Dendritic cell treated with granulocyte-macrophage colony-stimulating factor and Interleukin-4, amounts not matched to agents 40 ng/mL and 50 ng/mL, for 4 days (primary cell): ENCODE results near the gene PHOX2A.

ENCODE experiments used
- H3K27ac Mint-ChIP-seq: one replicate; pipeline ENCODE4 v1.8.0; 2022; ENCODE audit warnings: mild to moderate bottlenecking, mixed read lengths
- H3K27me3 Mint-ChIP-seq: one replicate; pipeline ENCODE4 v1.8.0; 2022; ENCODE audit warnings: mild to moderate bottlenecking, mixed read lengths
- H3K36me3 Mint-ChIP-seq: one replicate; pipeline ENCODE4 v1.8.0; 2022; ENCODE audit warnings: low read depth, mixed read lengths
- H3K4me1 Mint-ChIP-seq: one replicate; pipeline ENCODE4 v1.8.0; 2022; ENCODE audit warnings: low read depth, mixed read lengths
- H3K4me3 Mint-ChIP-seq: one replicate; pipeline ENCODE4 v1.8.0; 2022; ENCODE audit warnings: mild to moderate bottlenecking, moderate library complexity, mixed read lengths
- H3K9me3 Mint-ChIP-seq: one replicate; pipeline ENCODE4 v1.8.0; 2022; ENCODE audit warnings: mixed read lengths
- intact Hi-C: fragments of 100-400 bp; cut with micrococcal nuclease; formaldehyde crosslinking; loops from one replicate; pipeline ENCODE4 v1.15.0; 2022

PHOX2A gene

DNA sequence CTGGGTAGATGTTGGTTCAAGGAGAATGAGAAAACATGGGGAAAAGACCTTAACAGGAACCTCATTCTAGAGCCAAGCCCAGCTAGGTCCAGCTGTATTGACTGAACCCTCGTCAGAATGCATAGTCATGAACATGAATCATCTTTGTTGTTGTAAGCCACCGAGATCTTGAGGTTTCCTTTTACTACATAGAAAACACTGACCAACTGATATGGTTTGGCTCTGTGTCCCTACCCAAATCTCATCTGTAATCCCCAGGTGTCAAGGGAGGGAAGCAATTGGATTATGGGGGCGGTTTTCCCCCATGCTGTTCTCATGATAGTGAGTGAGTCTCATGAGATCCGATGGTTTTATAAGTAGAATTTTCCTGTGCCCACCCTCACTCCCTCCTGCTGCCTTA is 19.4 kb upstream of the PHOX2A start:
- peaks cover 16% of the 10 kb centered on the region for H3K4me1 Mint-ChIP-seq
- no peak overlapping the region for H3K4me3 Mint-ChIP-seq

DNA sequence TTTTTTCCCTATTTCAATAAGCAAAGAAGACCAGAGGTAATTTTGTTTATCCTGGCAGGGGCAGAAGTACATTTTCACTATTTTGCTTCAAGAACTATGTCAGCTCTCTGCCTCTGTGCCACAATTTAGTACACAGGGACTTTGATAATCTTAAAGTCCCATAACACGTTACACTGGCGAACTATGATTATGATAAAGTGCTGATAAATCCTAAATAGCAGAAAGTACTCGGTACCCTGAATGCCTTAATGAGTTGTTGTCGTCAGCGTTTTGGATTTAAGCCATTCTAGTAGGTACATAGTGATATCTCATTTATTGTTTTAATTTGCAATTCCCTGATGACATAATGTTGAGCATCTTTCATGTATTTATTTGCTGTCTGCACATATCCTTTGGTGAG is 16.6 kb upstream of the PHOX2A start:
- H3K27ac Mint-ChIP-seq: no peak overlapping the region
- no peak overlapping the region for H3K4me3 Mint-ChIP-seq
- H3K36me3 Mint-ChIP-seq: no peaks in the 10 kb centered on the region
- peaks cover 15% of the 10 kb centered on the region for H3K27me3 Mint-ChIP-seq
- H3K9me3 Mint-ChIP-seq: peaks cover 9% of the 10 kb centered on the region
- peaks cover 16% of the 10 kb centered on the region for H3K4me1 Mint-ChIP-seq
- intact Hi-C loops: no loop called here

More for the DNA sequence above, 19.4 kb upstream of the PHOX2A start:
- no peaks in the 10 kb centered on the region for H3K36me3 Mint-ChIP-seq
- peaks cover 13% of the 10 kb centered on the region for H3K27me3 Mint-ChIP-seq
- H3K27ac Mint-ChIP-seq: no peak overlapping the region
- intact Hi-C loops: no loop called here
- peaks cover 9% of the 10 kb centered on the region for H3K9me3 Mint-ChIP-seq

DNA sequence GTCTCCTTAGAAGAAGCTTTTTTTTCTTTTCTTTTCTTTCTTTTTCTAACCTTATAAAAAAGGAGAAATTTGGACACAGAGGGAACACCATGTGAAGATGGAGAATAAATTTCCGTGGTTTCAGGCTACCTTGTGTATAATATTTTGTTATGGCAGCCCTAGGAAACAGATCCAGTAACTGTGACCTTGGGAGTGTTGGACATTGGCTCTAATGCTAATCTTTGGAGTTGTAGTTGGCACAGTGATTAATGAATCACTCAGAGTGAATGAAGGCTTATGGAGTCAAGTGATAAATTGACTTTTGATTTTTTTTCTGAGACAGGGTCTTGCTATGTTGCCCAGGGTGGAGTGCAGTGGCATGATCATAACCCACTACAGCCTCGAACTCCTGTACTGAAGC is 15.5 kb upstream of the PHOX2A start:
- H3K4me3 Mint-ChIP-seq: no peak overlapping the region
- H3K4me1 Mint-ChIP-seq: peaks cover 16% of the 10 kb centered on the region
- intact Hi-C loops: no loop called here
- peaks cover 20% of the 10 kb centered on the region for H3K27me3 Mint-ChIP-seq
- no peak overlapping the region for H3K27ac Mint-ChIP-seq
- peaks cover 7% of the 10 kb centered on the region for H3K9me3 Mint-ChIP-seq
- no peaks in the 10 kb centered on the region for H3K36me3 Mint-ChIP-seq

DNA sequence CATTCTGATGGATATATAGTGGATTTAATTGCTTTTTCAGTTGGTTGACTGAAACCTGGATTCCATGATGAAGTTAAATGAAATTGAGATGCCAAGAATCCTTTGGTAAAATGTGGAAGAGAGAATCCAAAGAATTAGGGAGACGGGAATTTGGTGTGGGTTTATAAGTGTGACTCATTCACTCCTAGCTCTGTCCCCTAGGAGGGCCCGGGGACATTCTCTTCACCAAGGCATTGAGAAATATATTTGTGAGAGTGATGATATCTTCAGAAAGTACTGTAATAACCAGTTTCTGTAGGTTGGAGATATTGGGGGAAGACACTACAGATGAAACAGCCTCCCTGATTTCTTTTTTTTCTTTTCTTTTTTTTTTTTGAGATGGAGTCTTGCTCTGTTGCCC is 13.6 kb upstream of the PHOX2A start:
- intact Hi-C loops: no loop called here
- Mint-ChIP-seq H3K9me3 (no peaks in the 10 kb centered on the region), H3K27me3 (peaks cover 32% of the 10 kb centered on the region), H3K4me3 (no peak overlapping the region), H3K4me1 (peaks cover 3% of the 10 kb centered on the region), H3K27ac (no peak overlapping the region), H3K36me3 (no peaks in the 10 kb centered on the region)

DNA sequence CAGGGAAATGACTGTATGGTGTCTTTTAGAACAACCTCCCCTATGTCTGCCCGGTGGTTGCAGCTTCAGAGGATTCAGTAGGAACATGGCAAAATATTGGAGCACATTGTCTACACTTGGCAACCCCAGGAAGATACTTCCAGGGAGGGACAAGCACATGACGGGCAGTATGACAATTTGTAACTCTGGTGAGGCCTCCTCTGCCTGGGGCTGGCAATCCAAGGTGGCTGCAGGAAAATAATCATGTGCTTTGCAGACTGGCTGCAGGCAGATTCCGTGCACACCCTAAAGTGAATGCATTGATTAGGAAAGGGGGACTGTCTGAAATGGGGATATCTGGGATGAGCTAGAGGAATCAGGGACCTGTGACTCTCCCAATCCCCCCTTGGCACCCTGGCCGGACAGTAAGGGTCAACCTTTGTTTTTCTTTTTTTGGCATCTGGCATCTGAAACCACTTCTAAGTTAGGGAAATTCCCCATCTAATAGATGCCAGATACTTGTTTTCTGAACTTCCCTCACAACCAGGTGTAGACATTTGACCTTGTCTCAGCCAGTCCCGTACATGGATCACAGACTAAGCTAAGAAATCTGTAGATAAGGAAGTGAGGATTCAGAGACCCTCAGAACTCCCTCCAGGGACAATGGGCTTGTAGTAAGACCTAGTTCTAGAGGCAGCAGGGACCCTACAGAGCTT is 10.5 kb upstream of the PHOX2A start:
- H3K36me3 Mint-ChIP-seq: no peaks in the 10 kb centered on the region
- H3K4me1 Mint-ChIP-seq: no peaks in the 10 kb centered on the region
- H3K4me3 Mint-ChIP-seq: no peak overlapping the region
- H3K27me3 Mint-ChIP-seq: peaks cover 45% of the 10 kb centered on the region
- intact Hi-C loops: no loop called here
- H3K27ac Mint-ChIP-seq: no peak overlapping the region
- no peaks in the 10 kb centered on the region for H3K9me3 Mint-ChIP-seq

DNA sequence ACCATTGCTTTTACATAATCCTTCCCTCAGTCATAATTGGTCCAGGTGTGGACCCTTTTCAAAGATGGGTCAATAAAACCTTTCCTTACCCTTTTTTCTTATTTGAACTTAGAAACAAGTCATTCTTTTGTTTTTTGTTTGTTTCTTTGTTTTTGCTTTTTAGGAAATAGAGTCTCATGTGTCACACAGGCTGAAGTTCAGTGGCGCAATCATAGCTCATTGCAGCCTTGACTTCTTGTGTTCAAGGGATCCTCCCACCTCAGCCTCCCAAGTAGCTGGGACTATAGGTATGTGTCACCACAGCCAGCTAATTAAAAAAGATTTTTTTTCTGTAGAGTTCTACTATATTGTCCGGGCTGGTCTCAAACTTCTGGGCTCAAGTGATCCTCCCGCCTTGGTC is 9.4 kb upstream of the PHOX2A start:
- intact Hi-C loops: no loop called here
- Mint-ChIP-seq H3K4me1 (no peaks in the 10 kb centered on the region), H3K4me3 (no peak overlapping the region), H3K27ac (no peak overlapping the region), H3K9me3 (no peaks in the 10 kb centered on the region), H3K27me3 (peaks cover 50% of the 10 kb centered on the region), H3K36me3 (no peaks in the 10 kb centered on the region)

DNA sequence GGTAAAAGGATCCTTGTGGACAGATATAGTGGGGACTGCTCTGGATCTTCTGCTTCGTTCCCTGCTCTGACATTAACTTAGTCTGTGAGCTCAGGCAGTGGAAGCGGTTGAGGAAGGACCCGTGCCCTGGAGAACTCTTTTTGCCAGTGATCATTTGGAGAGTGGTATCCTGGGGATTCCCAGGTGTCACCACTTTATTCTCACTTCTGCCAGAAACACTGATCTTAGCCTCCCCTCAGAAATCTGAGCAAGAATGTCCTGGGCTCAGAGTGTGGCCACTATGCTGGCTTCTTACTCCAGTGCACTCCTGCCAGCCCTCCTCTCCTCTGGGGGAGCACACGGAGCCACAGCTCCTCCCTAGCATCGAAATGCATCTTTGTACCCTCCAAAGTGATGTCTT is 7.6 kb upstream of the PHOX2A start:
- no peak overlapping the region for H3K4me3 Mint-ChIP-seq
- no peak overlapping the region for H3K27ac Mint-ChIP-seq
- H3K9me3 Mint-ChIP-seq: no peaks in the 10 kb centered on the region
- peaks cover 50% of the 10 kb centered on the region for H3K27me3 Mint-ChIP-seq
- intact Hi-C loops: no loop called here
- no peaks in the 10 kb centered on the region for H3K36me3 Mint-ChIP-seq
- H3K4me1 Mint-ChIP-seq: no peaks in the 10 kb centered on the region

DNA sequence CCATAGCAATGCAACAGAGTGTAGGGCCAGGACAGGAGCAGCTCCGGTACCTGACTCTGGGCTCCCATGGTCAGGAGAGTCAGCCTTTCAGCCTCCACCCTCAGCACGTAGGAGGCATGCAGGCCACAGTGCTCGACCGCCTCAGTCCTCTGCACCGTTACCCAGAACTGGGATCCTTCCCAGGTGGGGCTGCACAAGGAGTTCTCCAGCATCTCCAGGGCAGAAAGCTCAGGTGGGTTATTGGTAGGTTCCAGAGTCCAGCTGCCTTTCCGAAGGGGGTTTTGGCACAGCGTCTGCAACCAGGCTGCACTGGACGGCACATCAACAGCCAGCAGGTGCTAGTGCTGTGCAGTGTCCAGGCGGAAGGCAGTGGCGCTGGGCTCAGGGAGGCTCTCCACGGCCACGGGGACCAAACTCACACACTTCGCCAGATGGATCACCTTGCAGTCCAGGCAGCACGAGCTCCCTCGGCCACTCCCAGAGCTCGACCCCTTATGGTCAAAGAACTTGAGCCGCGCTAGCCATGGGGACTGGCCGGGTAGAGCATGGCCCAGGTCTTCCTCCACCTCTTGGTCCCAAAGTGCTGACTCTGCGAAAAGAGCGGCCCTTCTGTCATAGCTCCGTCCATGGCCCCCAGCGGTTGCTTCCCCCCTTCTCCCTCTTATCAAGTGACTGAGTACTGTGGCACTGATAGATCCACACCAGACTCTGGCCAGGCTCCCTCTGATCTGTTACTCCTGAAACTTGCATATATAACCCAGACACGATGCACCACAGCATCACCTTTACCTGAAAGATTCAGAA is 6.9 kb upstream of the PHOX2A start:
- H3K9me3 Mint-ChIP-seq: no peaks in the 10 kb centered on the region
- H3K36me3 Mint-ChIP-seq: no peaks in the 10 kb centered on the region
- intact Hi-C loops: no loop called here
- no peaks in the 10 kb centered on the region for H3K4me1 Mint-ChIP-seq
- no peak overlapping the region for H3K4me3 Mint-ChIP-seq
- peaks cover 50% of the 10 kb centered on the region for H3K27me3 Mint-ChIP-seq
- no peak overlapping the region for H3K27ac Mint-ChIP-seq

DNA sequence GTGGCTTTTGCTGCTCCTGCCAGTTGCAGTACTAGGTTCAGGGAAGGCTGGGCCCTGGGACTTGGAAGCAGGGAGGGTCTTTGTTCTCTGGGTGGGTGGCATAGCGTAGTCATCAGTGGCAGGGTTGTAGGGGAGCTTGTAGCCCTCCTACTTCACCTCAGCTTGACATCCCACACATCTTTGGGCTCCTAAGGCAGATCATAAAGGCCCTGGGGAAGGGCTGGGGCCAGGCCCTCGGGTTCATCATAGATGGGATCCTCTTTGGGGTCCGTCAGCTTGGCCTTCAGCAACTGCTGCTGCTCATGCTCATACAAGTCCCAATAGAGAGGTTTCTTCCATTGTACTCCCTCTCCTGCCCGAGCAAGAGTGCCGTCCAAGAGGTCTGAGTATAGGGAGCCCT is 6.0 kb upstream of the PHOX2A start:
- Mint-ChIP-seq H3K4me1 (peaks cover 1% of the 10 kb centered on the region), H3K27me3 (peaks cover 46% of the 10 kb centered on the region), H3K27ac (no peak overlapping the region), H3K36me3 (no peaks in the 10 kb centered on the region), H3K9me3 (no peaks in the 10 kb centered on the region), H3K4me3 (no peak overlapping the region)
- intact Hi-C loops: no loop called here

DNA sequence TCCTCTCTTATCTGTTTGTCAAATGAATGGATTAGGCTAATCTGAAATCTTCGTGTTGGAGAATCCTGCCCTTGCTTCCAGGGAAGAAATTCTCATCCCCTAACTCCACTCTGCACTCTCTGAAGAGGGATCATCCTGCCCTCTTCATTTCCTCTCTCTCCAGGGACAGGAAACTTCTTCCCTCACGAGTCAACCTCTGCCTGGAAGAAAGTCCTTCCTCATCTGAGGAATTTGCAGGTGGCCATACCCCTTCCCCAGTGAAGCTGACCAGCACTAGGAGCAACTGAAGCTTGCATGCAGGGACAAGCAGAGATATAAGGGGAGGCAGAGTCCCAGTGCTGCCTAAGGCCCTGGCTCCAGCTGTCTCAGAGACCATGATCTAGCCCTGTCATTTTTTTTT is 3.6 kb upstream of the PHOX2A start:
- Mint-ChIP-seq H3K27ac (no peak overlapping the region), H3K9me3 (no peaks in the 10 kb centered on the region), H3K4me1 (peaks cover 19% of the 10 kb centered on the region), H3K27me3 (peaks cover 45% of the 10 kb centered on the region), H3K4me3 (no peak overlapping the region), H3K36me3 (no peaks in the 10 kb centered on the region)
- intact Hi-C loops: no loop called here

DNA sequence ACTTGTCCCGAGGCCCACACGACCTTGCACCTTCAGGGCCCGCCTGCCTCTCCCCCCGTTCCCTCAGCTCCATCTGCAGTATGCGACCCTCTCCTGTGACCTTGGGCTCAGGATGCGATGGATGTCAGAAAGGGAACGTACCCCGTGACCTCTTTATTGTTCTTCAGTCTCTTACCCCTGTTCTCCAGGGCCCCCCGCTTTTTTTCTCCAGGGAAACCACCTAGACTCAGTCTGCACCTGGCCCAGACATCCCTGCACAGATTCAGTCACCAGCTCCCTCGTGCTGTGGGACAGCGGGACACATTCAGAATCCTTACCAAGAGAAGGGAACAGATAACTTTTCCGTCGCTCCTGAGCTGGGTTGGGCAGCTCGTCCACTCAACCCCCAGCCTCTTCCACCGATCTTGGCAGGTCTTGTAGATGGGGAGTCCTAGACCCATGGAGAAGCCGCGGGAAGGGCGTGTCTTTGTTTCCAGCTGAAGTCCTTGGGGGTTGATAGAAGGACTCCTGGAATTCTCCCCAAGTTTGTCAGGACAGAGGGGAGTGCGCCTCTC is 1.4 kb upstream of the PHOX2A start:
- peaks cover 39% of the 10 kb centered on the region for H3K4me1 Mint-ChIP-seq
- intact Hi-C loops: no loop called here
- H3K27ac Mint-ChIP-seq: no peak overlapping the region
- no peak overlapping the region for H3K4me3 Mint-ChIP-seq
- H3K36me3 Mint-ChIP-seq: no peaks in the 10 kb centered on the region
- peaks cover 49% of the 10 kb centered on the region for H3K27me3 Mint-ChIP-seq
- no peaks in the 10 kb centered on the region for H3K9me3 Mint-ChIP-seq

DNA sequence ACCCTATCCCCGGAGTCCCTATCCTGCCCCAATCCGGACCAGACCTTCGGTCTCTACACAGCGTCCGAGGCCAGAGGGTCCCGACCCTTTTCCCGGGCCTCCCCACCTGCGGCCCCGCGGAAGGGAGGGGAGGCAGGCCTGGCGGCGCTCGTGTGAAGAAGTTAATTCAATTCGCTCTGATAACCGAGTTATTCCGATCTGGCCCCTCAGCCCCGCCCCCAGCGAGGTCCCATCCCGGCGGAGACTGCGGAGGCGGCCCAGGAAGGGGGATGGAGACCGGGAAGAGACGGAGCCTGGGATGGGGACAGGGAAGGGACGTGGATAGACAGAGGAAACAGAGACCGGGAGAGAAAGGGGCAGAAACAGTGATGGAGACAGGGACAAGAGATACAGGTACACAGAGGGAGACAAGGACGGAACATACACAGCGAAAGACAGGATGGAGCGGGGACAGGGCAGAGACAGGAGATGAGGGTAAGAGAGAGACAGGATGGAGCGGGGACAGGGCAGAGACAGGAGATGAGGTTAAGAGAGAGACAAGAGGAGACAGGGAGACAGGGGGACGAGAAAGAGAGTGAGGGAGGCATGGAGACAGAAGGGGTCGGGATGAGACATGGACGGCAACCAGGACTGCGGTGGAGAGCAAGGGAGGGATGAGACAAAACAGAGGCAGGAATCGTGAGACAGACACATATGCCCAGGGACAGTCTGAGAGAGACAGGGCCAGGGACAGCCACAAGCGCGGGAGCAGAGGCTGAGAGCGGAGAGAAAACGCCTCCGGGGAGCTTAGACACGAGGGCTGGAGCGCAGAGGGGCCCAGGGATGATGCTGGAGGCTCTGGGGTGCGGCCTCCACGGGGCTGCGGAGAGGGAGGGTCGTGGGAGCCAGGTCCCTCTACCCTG is 636 bp upstream of the PHOX2A start:
- H3K27me3 Mint-ChIP-seq: peaks cover 46% of the 10 kb centered on the region
- no peaks in the 10 kb centered on the region for H3K36me3 Mint-ChIP-seq
- H3K9me3 Mint-ChIP-seq: no peaks in the 10 kb centered on the region
- H3K4me1 Mint-ChIP-seq: peaks cover 43% of the 10 kb centered on the region
- H3K27ac Mint-ChIP-seq: no peak overlapping the region
- intact Hi-C loops: no loop called here
- H3K4me3 Mint-ChIP-seq: no peak overlapping the region

DNA sequence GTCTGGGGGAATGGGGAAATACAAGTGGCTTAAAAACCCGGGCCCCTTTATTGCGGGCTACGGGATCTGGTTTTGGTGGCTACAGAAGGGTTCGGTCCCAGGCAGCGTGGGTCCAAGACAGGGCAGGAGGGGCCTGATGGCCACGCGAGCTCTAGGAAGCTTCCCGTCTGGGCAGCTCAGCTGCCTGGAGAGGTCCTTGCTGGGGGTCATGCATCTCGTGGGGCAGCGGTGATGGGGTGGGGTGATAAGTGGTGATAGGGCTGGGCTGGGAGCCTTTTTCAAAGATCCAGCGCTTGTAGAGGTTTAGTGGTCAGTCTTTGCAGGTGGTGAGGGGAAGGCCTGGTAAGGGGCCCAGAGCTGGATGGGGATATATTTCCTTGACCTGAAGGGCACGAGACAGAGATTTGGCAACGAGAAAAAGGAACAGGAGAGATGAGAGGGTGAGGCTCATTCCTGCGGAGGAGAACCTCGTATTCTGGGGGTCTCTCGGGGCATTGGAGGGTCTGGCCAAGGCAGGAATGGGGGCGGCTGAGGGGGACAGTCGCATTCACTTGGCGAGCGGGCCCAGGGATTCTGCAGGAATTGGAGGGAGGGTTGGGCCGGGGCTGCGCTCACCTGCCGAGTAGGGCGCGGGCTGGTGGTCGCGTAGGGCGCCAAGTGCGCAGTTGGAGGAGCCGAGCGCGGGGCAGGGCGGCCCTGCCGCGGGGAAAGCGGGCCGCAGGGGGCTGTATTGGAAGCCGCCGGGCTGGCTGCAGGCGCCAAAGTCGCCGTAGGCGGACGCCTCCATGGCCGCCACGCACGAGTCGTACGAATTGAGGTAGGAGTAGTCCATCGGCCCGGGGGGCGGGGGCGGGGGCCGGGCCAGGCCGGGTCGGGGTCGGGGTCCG is 560 bp downstream of the PHOX2A start:
- Mint-ChIP-seq H3K9me3 (no peaks in the 10 kb centered on the region), H3K27ac (peak overlapping the region; percentile 6), H3K4me3 (peak overlapping the region; percentile 10), H3K4me1 (peaks cover 53% of the 10 kb centered on the region), H3K36me3 (peaks cover 7% of the 10 kb centered on the region), H3K27me3 (peaks cover 48% of the 10 kb centered on the region)
- intact Hi-C loops: no loop called here
